Muscle layer of colon (tissue), 2 donors: ENCODE results near the gene WDR64.
"Not testable (repeated sequence)": the region's sequence is repeated elsewhere in the genome, so short reads cannot be mapped to it uniquely, and the experiment has no call there.

Experiments
- H3K27ac ChIP-seq: one replicate; pipeline ENCODE4 v1.7.0; 2013; ENCODE audit warnings: low read depth, mild to moderate bottlenecking, low read length, moderate library complexity
- H3K27me3 ChIP-seq, 2 donors: one replicate each; pipeline ENCODE4 v1.7.0; 2013; ENCODE audit warnings: low read length in 2 of 2, mild to moderate bottlenecking in 2 of 2; ENCODE audit not compliant: insufficient read depth in 2 of 2, control insufficient read depth in 1 of 2
- H3K36me3 ChIP-seq: one replicate; pipeline ENCODE4 v1.7.0; 2013; ENCODE audit warnings: mild to moderate bottlenecking, low read length; ENCODE audit not compliant: insufficient read depth
- H3K4me1 ChIP-seq: one replicate; pipeline ENCODE4 v1.7.0; 2013; ENCODE audit warnings: mild to moderate bottlenecking, low read length; ENCODE audit not compliant: insufficient read depth
- H3K4me3 ChIP-seq, 2 donors: one replicate each; pipeline ENCODE4 v1.7.0; 2013; ENCODE audit warnings: low read length in 2 of 2, low read depth in 1 of 2, mild to moderate bottlenecking in 1 of 2, moderate library complexity in 1 of 2
- H3K9ac ChIP-seq: one replicate; pipeline ENCODE4 v1.7.0; 2013; ENCODE audit warnings: low read length
- H3K9me3 ChIP-seq: one replicate; pipeline ENCODE4 v1.7.0; 2013; ENCODE audit warnings: mild to moderate bottlenecking, low read length
- donor health status: abdominal sarcoma.
- donor health status: Adenocarcinoma of cecum.

The WDR64 gene

GRCh38 chr1:241642593-241642944 lies 9.5 kb upstream of the WDR64 start:
- Histone ChIP-seq H3K9ac (no peak overlapping the region), H3K9me3 (no peaks in the 10 kb centered on the region), H3K36me3 (no peaks in the 10 kb centered on the region), H3K4me3 (no peak overlapping the region), H3K27ac (no peak overlapping the region), H3K4me1 (peaks cover 19% of the 10 kb centered on the region), H3K27me3 (no peaks in the 10 kb centered on the region)

- H3K9me3 ChIP-seq, result no peaks in the 10 kb centered on the region
- H3K4me1 ChIP-seq, result peaks cover 4% of the 10 kb centered on the region
- no peak overlapping the region for H3K9ac ChIP-seq
- H3K36me3 ChIP-seq, result no peaks in the 10 kb centered on the region
- no peak overlapping the region for H3K27ac ChIP-seq
- no peak overlapping the region for H3K4me3 ChIP-seq
- no peaks in the 10 kb centered on the region for H3K27me3 ChIP-seq
Observed at GRCh38 chr1:241644259-241644658, 7.8 kb upstream of the WDR64 start.

- no peaks in the 10 kb centered on the region for H3K9me3 ChIP-seq
- H3K27me3 ChIP-seq, result no peaks in the 10 kb centered on the region
- no peaks in the 10 kb centered on the region for H3K36me3 ChIP-seq
- no peak overlapping the region for H3K4me3 ChIP-seq
- H3K9ac ChIP-seq, result no peak overlapping the region
- H3K27ac ChIP-seq, result no peak overlapping the region
- H3K4me1 ChIP-seq, result peaks cover 4% of the 10 kb centered on the region
Observed at GRCh38 chr1:241645199-241645598, 6.9 kb upstream of the WDR64 start.

GRCh38 chr1:241646201-241646600 lies 5.9 kb upstream of the WDR64 start:
- no peaks in the 10 kb centered on the region for H3K9me3 ChIP-seq
- no peaks in the 10 kb centered on the region for H3K4me1 ChIP-seq
- H3K4me3 ChIP-seq, result no peak overlapping the region
- H3K36me3 ChIP-seq, result no peaks in the 10 kb centered on the region
- H3K27me3 ChIP-seq, result no peaks in the 10 kb centered on the region
- no peak overlapping the region for H3K27ac ChIP-seq
- H3K9ac ChIP-seq, result no peak overlapping the region

- H3K4me3 ChIP-seq, result no peak overlapping the region
- no peaks in the 10 kb centered on the region for H3K27me3 ChIP-seq
- no peaks in the 10 kb centered on the region for H3K36me3 ChIP-seq
- H3K9ac ChIP-seq, result no peak overlapping the region
- H3K27ac ChIP-seq, result no peak overlapping the region
- no peaks in the 10 kb centered on the region for H3K4me1 ChIP-seq
- no peaks in the 10 kb centered on the region for H3K9me3 ChIP-seq
Observed at GRCh38 chr1:241647658-241648057, 4.4 kb upstream of the WDR64 start.

- Histone ChIP-seq H3K4me1 (no peaks in the 10 kb centered on the region), H3K27me3 (no peaks in the 10 kb centered on the region), H3K36me3 (no peaks in the 10 kb centered on the region), H3K4me3 (no peak overlapping the region), H3K9ac (no peak overlapping the region), H3K9me3 (no peaks in the 10 kb centered on the region), H3K27ac (no peak overlapping the region)
Observed at GRCh38 chr1:241648159-241648558, 3.9 kb upstream of the WDR64 start.

- Histone ChIP-seq H3K4me1 (no peaks in the 10 kb centered on the region), H3K27me3 (no peaks in the 10 kb centered on the region), H3K36me3 (no peaks in the 10 kb centered on the region), H3K9ac (no peak overlapping the region), H3K27ac (no peak overlapping the region), H3K9me3 (no peaks in the 10 kb centered on the region), H3K4me3 (no peak overlapping the region)
Observed at GRCh38 chr1:241654019-241654418, 1.9 kb downstream of the WDR64 start.

- no peak overlapping the region for H3K27ac ChIP-seq
- no peaks in the 10 kb centered on the region for H3K27me3 ChIP-seq
- no peaks in the 10 kb centered on the region for H3K36me3 ChIP-seq
- no peak overlapping the region for H3K4me3 ChIP-seq
- no peaks in the 10 kb centered on the region for H3K9me3 ChIP-seq
- no peak overlapping the region for H3K9ac ChIP-seq
- H3K4me1 ChIP-seq, result no peaks in the 10 kb centered on the region
Observed at GRCh38 chr1:241654641-241655040, 2.6 kb downstream of the WDR64 start.

- Histone ChIP-seq H3K9ac (no peak overlapping the region), H3K36me3 (no peaks in the 10 kb centered on the region), H3K4me1 (no peaks in the 10 kb centered on the region), H3K4me3 (no peak overlapping the region), H3K9me3 (no peaks in the 10 kb centered on the region), H3K27me3 (no peaks in the 10 kb centered on the region), H3K27ac (no peak overlapping the region)
Observed at GRCh38 chr1:241658081-241658793, 6.2 kb downstream of the WDR64 start.

GRCh38 chr1:241659016-241659415 lies 6.9 kb downstream of the WDR64 start:
- not testable (repeated sequence) for H3K4me1 ChIP-seq, H3K9me3 ChIP-seq, H3K9ac ChIP-seq, H3K36me3 ChIP-seq, H3K27me3 ChIP-seq, H3K4me3 ChIP-seq, H3K27ac ChIP-seq

- no peaks in the 10 kb centered on the region for H3K9me3 ChIP-seq
- H3K9ac ChIP-seq, result no peak overlapping the region
- no peaks in the 10 kb centered on the region for H3K36me3 ChIP-seq
- no peak overlapping the region for H3K27ac ChIP-seq
- H3K4me1 ChIP-seq, result no peaks in the 10 kb centered on the region
- no peak overlapping the region for H3K4me3 ChIP-seq
- no peaks in the 10 kb centered on the region for H3K27me3 ChIP-seq
Observed at GRCh38 chr1:241660424-241660972, 8.4 kb downstream of the WDR64 start.

GRCh38 chr1:241666419-241666818 lies 14.3 kb downstream of the WDR64 start:
- Histone ChIP-seq H3K27ac (no peak overlapping the region), H3K36me3 (no peaks in the 10 kb centered on the region), H3K4me3 (no peak overlapping the region), H3K4me1 (no peaks in the 10 kb centered on the region), H3K9me3 (no peaks in the 10 kb centered on the region), H3K27me3 (no peaks in the 10 kb centered on the region), H3K9ac (no peak overlapping the region)
